Measurements from ENCODE around the gene ZNF791.

- no peak for TF ChIP-seq CTCF (IDR thresholded peaks at IDR 0.05)
- no peak for TF ChIP-seq POLR2A (IDR thresholded peaks at IDR 0.05; ENCODE audit: low read depth)
These were observed 46.3 kb downstream of the ZNF791 start for GRCh38 chr19:12656899-12657571.
